ENCODE data around the gene CRYBB3.
A peak's percentile ranks its signal among the peaks of the same experiment; 100 is the strongest.

The CRYBB3 gene

GRCh38 chr22:25199731-25200520 lies at the start of gene CRYBB3:
Gene CRYBB3 (plus strand): TSS chr22:25199858. CDS start chr22:25201397, 1,539 bp downstream.
- H3K4me1 Mint-ChIP-seq (ENCODE audit: low read depth): no peaks in the 10 kb centered on the region
- H3K27me3 Mint-ChIP-seq: no peaks in the 10 kb centered on the region
- no peaks in the 10 kb centered on the region for H3K9me3 Mint-ChIP-seq
- H3K36me3 Mint-ChIP-seq (ENCODE audit: low read depth): peaks cover 3% of the 10 kb centered on the region
- DNase-seq: no peak
- no peak within 1 kb of the TSS for H3K4me3 Mint-ChIP-seq
- H3K27ac Mint-ChIP-seq: no peak within 1 kb of the TSS

- H3K27me3 Mint-ChIP-seq: no peaks in the 10 kb centered on the region
- H3K9me3 Mint-ChIP-seq: no peaks in the 10 kb centered on the region
- H3K36me3 Mint-ChIP-seq (ENCODE audit: low read depth): no peaks in the 10 kb centered on the region
- no peak overlapping the region for H3K4me3 Mint-ChIP-seq
- no peaks in the 10 kb centered on the region for H3K4me1 Mint-ChIP-seq (ENCODE audit: low read depth)
- no peak overlapping the region for H3K27ac Mint-ChIP-seq
- no peak for DNase-seq
These were observed 45.5 kb upstream of the CRYBB3 start for GRCh38 chr22:25153961-25154666.

- Mint-ChIP-seq H3K27me3 (no peaks in the 10 kb centered on the region), H3K27ac (no peak overlapping the region)
- DNase-seq: no peak
These were observed 45.0 kb upstream of the CRYBB3 start for GRCh38 chr22:25154667-25154999.

GRCh38 chr22:25156736-25157135 lies 42.9 kb upstream of the CRYBB3 start:
- Mint-ChIP-seq H3K4me3 (no peak overlapping the region), H3K4me1 (ENCODE audit: low read depth) (peaks cover 5% of the 10 kb centered on the region), H3K27me3 (no peaks in the 10 kb centered on the region), H3K36me3 (ENCODE audit: low read depth) (no peaks in the 10 kb centered on the region), H3K27ac (no peak overlapping the region), H3K9me3 (no peaks in the 10 kb centered on the region)
- no peak for DNase-seq

More at GRCh38 chr22:25154667-25154999, 45.0 kb upstream of the CRYBB3 start:
- no peaks in the 10 kb centered on the region for H3K4me1 Mint-ChIP-seq (ENCODE audit: low read depth)
- H3K4me3 Mint-ChIP-seq: no peak overlapping the region
- no peaks in the 10 kb centered on the region for H3K36me3 Mint-ChIP-seq (ENCODE audit: low read depth)
- H3K9me3 Mint-ChIP-seq: no peaks in the 10 kb centered on the region

GRCh38 chr22:25159028-25159427 lies 40.6 kb upstream of the CRYBB3 start:
- no peaks in the 10 kb centered on the region for H3K36me3 Mint-ChIP-seq (ENCODE audit: low read depth)
- H3K9me3 Mint-ChIP-seq: no peaks in the 10 kb centered on the region
- peaks cover 5% of the 10 kb centered on the region for H3K4me1 Mint-ChIP-seq (ENCODE audit: low read depth)
- no peak overlapping the region for H3K4me3 Mint-ChIP-seq
- no peaks in the 10 kb centered on the region for H3K27me3 Mint-ChIP-seq
- no peak for DNase-seq
- H3K27ac Mint-ChIP-seq: no peak overlapping the region

GRCh38 chr22:25160120-25160996 lies 39.3 kb upstream of the CRYBB3 start:
- peak overlapping the region; percentile 1 for H3K27ac Mint-ChIP-seq
- H3K36me3 Mint-ChIP-seq (ENCODE audit: low read depth): no peaks in the 10 kb centered on the region
- no peaks in the 10 kb centered on the region for H3K27me3 Mint-ChIP-seq
- DNase-seq: no peak
- no peak overlapping the region for H3K4me3 Mint-ChIP-seq
- no peaks in the 10 kb centered on the region for H3K9me3 Mint-ChIP-seq
- peaks cover 8% of the 10 kb centered on the region for H3K4me1 Mint-ChIP-seq (ENCODE audit: low read depth)

- DNase-seq: no peak
- Mint-ChIP-seq H3K4me3 (no peak overlapping the region), H3K27me3 (no peaks in the 10 kb centered on the region), H3K27ac (peak overlapping the region; percentile 8), H3K4me1 (ENCODE audit: low read depth) (peaks cover 8% of the 10 kb centered on the region), H3K9me3 (no peaks in the 10 kb centered on the region), H3K36me3 (ENCODE audit: low read depth) (no peaks in the 10 kb centered on the region)
These were observed 38.4 kb upstream of the CRYBB3 start for GRCh38 chr22:25161017-25161915.

GRCh38 chr22:25161916-25162530 lies 37.6 kb upstream of the CRYBB3 start:
- Mint-ChIP-seq H3K27ac (peak overlapping the region; percentile 18), H3K4me1 (ENCODE audit: low read depth) (peaks cover 8% of the 10 kb centered on the region), H3K9me3 (no peaks in the 10 kb centered on the region), H3K36me3 (ENCODE audit: low read depth) (no peaks in the 10 kb centered on the region), H3K4me3 (no peak overlapping the region), H3K27me3 (no peaks in the 10 kb centered on the region)
- DNase-seq: no peak

GRCh38 chr22:25162561-25162960 lies 37.1 kb upstream of the CRYBB3 start:
- Mint-ChIP-seq H3K4me3 (no peak overlapping the region), H3K4me1 (ENCODE audit: low read depth) (peaks cover 8% of the 10 kb centered on the region), H3K9me3 (no peaks in the 10 kb centered on the region), H3K27me3 (no peaks in the 10 kb centered on the region), H3K27ac (peak overlapping the region; percentile 26), H3K36me3 (ENCODE audit: low read depth) (no peaks in the 10 kb centered on the region)
- DNase-seq: no peak

- H3K36me3 Mint-ChIP-seq (ENCODE audit: low read depth): no peaks in the 10 kb centered on the region
- no peak overlapping the region for H3K27ac Mint-ChIP-seq
- H3K27me3 Mint-ChIP-seq: no peaks in the 10 kb centered on the region
- no peak for DNase-seq
- H3K9me3 Mint-ChIP-seq: no peaks in the 10 kb centered on the region
- H3K4me3 Mint-ChIP-seq: no peak overlapping the region
- H3K4me1 Mint-ChIP-seq (ENCODE audit: low read depth): peaks cover 8% of the 10 kb centered on the region
These were observed 33.9 kb upstream of the CRYBB3 start for GRCh38 chr22:25165785-25166184.

GRCh38 chr22:25166266-25167040 lies 33.2 kb upstream of the CRYBB3 start:
- Mint-ChIP-seq H3K4me3 (no peak overlapping the region), H3K4me1 (ENCODE audit: low read depth) (peaks cover 3% of the 10 kb centered on the region), H3K9me3 (no peaks in the 10 kb centered on the region), H3K27ac (no peak overlapping the region), H3K36me3 (ENCODE audit: low read depth) (no peaks in the 10 kb centered on the region), H3K27me3 (no peaks in the 10 kb centered on the region)
- no peak for DNase-seq

GRCh38 chr22:25167082-25167481 lies 32.6 kb upstream of the CRYBB3 start:
- peaks cover 7% of the 10 kb centered on the region for H3K4me1 Mint-ChIP-seq (ENCODE audit: low read depth)
- H3K27ac Mint-ChIP-seq: no peak overlapping the region
- no peak for DNase-seq
- H3K9me3 Mint-ChIP-seq: no peaks in the 10 kb centered on the region
- no peaks in the 10 kb centered on the region for H3K27me3 Mint-ChIP-seq
- H3K36me3 Mint-ChIP-seq (ENCODE audit: low read depth): no peaks in the 10 kb centered on the region
- no peak overlapping the region for H3K4me3 Mint-ChIP-seq
